ENCODE results near the gene IGF1R.

IGF1R gene

GRCh38 chr15:98745650-98746374 is 97.5 kb downstream of the IGF1R start:
- no peak for DNase-seq (ENCODE audit: low read depth)

- no peak for DNase-seq (ENCODE audit: low read depth)
These were observed 98.2 kb downstream of the IGF1R start for GRCh38 chr15:98746375-98747155.

- DNase-seq (ENCODE audit: low read depth), result no peak
These were observed 103.4 kb downstream of the IGF1R start for GRCh38 chr15:98751767-98752166.

GRCh38 chr15:98753726-98754656 is 105.7 kb downstream of the IGF1R start:
- no peak for DNase-seq (ENCODE audit: low read depth)

- no peak for DNase-seq (ENCODE audit: low read depth)
These were observed 106.3 kb downstream of the IGF1R start for GRCh38 chr15:98754657-98755022.

GRCh38 chr15:98755138-98755537 is 106.8 kb downstream of the IGF1R start:
- DNase-seq (ENCODE audit: low read depth), result no peak

- DNase-seq (ENCODE audit: low read depth), result no peak
These were observed 107.4 kb downstream of the IGF1R start for GRCh38 chr15:98755781-98756180.

- DNase-seq (ENCODE audit: low read depth), result no peak
These were observed 109.9 kb downstream of the IGF1R start for GRCh38 chr15:98758224-98758623.

GRCh38 chr15:98759277-98759676 is 110.9 kb downstream of the IGF1R start:
- DNase-seq (ENCODE audit: low read depth), result no peak

GRCh38 chr15:98760112-98760826 is 111.9 kb downstream of the IGF1R start:
- DNase-seq (ENCODE audit: low read depth), result no peak

- no peak for DNase-seq (ENCODE audit: low read depth)
These were observed 112.6 kb downstream of the IGF1R start for GRCh38 chr15:98760975-98761374.

GRCh38 chr15:98763179-98763578 is 114.8 kb downstream of the IGF1R start:
- DNase-seq (ENCODE audit: low read depth), result no peak

GRCh38 chr15:98764291-98764690 is 116.0 kb downstream of the IGF1R start:
- DNase-seq (ENCODE audit: low read depth), result no peak

GRCh38 chr15:98765610-98766009 is 117.3 kb downstream of the IGF1R start:
- DNase-seq (ENCODE audit: low read depth), result no peak

- no peak for DNase-seq (ENCODE audit: low read depth)
These were observed 119.4 kb downstream of the IGF1R start for GRCh38 chr15:98767692-98768091.

- DNase-seq (ENCODE audit: low read depth), result no peak
These were observed 121.5 kb downstream of the IGF1R start for GRCh38 chr15:98769867-98770266.

- no peak for DNase-seq (ENCODE audit: low read depth)
These were observed 122.6 kb downstream of the IGF1R start for GRCh38 chr15:98770984-98771383.

- DNase-seq (ENCODE audit: low read depth), result no peak
These were observed 123.2 kb downstream of the IGF1R start for GRCh38 chr15:98771541-98771940.

GRCh38 chr15:98772895-98773294 is 124.6 kb downstream of the IGF1R start:
- DNase-seq (ENCODE audit: low read depth), result no peak

- DNase-seq (ENCODE audit: low read depth), result no peak
These were observed 125.3 kb downstream of the IGF1R start for GRCh38 chr15:98773616-98774015.

- no peak for DNase-seq (ENCODE audit: low read depth)
These were observed 126.6 kb downstream of the IGF1R start for GRCh38 chr15:98774756-98775497.

Measured in stimulated activated CD8-positive, alpha-beta memory T cell treated with anti-CD3 and anti-CD28 coated beads, Interleukin-15, amount 100 ng/mL, for 1 hour (primary cell).